ENCODE data around the gene RBL2.

GRCh38 chr16:53506254-53506653 is 72.0 kb downstream of the RBL2 start:
- TF ChIP-seq, protein P1, sequence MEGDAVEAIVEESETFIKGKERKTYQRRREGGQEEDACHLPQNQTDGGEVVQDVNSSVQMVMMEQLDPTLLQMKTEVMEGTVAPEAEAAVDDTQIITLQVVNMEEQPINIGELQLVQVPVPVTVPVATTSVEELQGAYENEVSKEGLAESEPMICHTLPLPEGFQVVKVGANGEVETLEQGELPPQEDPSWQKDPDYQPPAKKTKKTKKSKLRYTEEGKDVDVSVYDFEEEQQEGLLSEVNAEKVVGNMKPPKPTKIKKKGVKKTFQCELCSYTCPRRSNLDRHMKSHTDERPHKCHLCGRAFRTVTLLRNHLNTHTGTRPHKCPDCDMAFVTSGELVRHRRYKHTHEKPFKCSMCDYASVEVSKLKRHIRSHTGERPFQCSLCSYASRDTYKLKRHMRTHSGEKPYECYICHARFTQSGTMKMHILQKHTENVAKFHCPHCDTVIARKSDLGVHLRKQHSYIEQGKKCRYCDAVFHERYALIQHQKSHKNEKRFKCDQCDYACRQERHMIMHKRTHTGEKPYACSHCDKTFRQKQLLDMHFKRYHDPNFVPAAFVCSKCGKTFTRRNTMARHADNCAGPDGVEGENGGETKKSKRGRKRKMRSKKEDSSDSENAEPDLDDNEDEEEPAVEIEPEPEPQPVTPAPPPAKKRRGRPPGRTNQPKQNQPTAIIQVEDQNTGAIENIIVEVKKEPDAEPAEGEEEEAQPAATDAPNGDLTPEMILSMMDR (IDR thresholded peaks at IDR 0.05), result no peak
- no peak for TF ChIP-seq POLR2A (IDR thresholded peaks at IDR 0.05)
- TF ChIP-seq POLR2AphosphoS5 (IDR thresholded peaks at IDR 0.05), result no peak
- no peak for TF ChIP-seq EP300 (IDR thresholded peaks at IDR 0.05)

All from sigmoid colon (tissue), 4 donors.